HFF-Myc (cell line): Measurements from ENCODE around the gene ANKS6.

Experiments
- DNase-seq: peaks from one replicate; pipeline ENCODE4 v3.0.0-alpha.2; 2011; ENCODE audit warnings: low read depth; ENCODE audit errors: extremely low read depth
- H3K4me3 ChIP-seq: replicated peaks from 2 replicates; pipeline ENCODE4 v1.5.1; 2011; ENCODE audit warnings: low read depth, mild to moderate bottlenecking, control low read depth, low read length
- CTCF ChIP-seq: IDR thresholded peaks from 2 replicates; pipeline ENCODE4 v1.5.1; 2012; ENCODE audit warnings: mild to moderate bottlenecking, low read depth, low read length, control low read depth; ENCODE audit errors: missing control alignments

The ANKS6 gene

GRCh38 chr9:98837516-98837915, 41.2 kb upstream of the ANKS6 start:
- H3K4me3 ChIP-seq: no peak overlapping the region
- TF ChIP-seq CTCF: no peak
- DNase-seq: no peak

DNA sequence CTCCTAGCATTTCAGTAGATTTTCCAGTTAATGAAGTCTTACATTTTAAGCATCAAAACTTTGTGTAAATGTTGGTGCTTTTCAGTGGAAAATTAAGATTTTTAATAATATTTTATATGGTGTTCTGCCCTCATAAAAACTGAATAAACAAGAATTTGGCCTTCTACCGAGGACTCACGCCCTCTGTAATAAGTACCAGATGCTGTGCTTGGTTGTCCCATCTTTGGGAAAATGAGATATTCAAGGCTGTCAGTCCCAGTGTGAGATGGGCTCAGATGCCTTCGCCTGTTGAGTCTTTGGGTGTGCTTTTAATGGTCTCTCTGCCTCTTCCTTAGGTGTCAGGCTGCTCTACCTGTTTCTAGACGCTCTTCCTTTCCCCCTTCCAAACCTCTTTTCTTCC, 39.9 kb upstream of the ANKS6 start:
- no peak for TF ChIP-seq CTCF
- no peak overlapping the region for H3K4me3 ChIP-seq
- no peak for DNase-seq

GRCh38 chr9:98834386-98834785, 38.0 kb upstream of the ANKS6 start:
- no peak for TF ChIP-seq CTCF
- H3K4me3 ChIP-seq: no peak overlapping the region
- no peak for DNase-seq

- no peak for DNase-seq
- H3K4me3 ChIP-seq: no peak overlapping the region
Observed at GRCh38 chr9:98833090-98833956, 37.0 kb upstream of the ANKS6 start.

GRCh38 chr9:98832768-98833089, 36.4 kb upstream of the ANKS6 start:
- TF ChIP-seq CTCF: no peak
- H3K4me3 ChIP-seq: no peak overlapping the region
- no peak for DNase-seq

More at GRCh38 chr9:98833090-98833956, 37.0 kb upstream of the ANKS6 start:
- no peak for TF ChIP-seq CTCF

- H3K4me3 ChIP-seq: no peak overlapping the region
- TF ChIP-seq CTCF: no peak
Observed at GRCh38 chr9:98831696-98832095, 35.3 kb upstream of the ANKS6 start.

GRCh38 chr9:98830554-98830953, 34.2 kb upstream of the ANKS6 start:
- H3K4me3 ChIP-seq: no peak overlapping the region
- no peak for DNase-seq
- TF ChIP-seq CTCF: no peak

More at GRCh38 chr9:98831696-98832095, 35.3 kb upstream of the ANKS6 start:
- no peak for DNase-seq
